HFFc6 (cell line): Measurements from ENCODE around the gene FYB1. TPM values are rescaled to one million over a fixed set of nuclear protein-coding genes. Genes with fewer than 3 reads are reported as not detected.

Experiments
- DNase-seq: peaks from one replicate; pipeline ENCODE4 v3.0.0-alpha.2; 2018
- H3K27ac Mint-ChIP-seq: 2 replicates; pipeline ENCODE4 v1.8.0; 2020; ENCODE audit warnings: mild to moderate bottlenecking, mixed read lengths
- H3K27me3 Mint-ChIP-seq: 2 replicates; pipeline ENCODE4 v1.8.0; 2021; ENCODE audit warnings: mild to moderate bottlenecking, moderate library complexity, mixed read lengths; ENCODE audit not compliant: insufficient read depth
- H3K36me3 Mint-ChIP-seq: 2 replicates; pipeline ENCODE4 v1.8.0; 2021; ENCODE audit warnings: low read depth, mixed read lengths
- H3K4me1 Mint-ChIP-seq: 2 replicates; pipeline ENCODE4 v1.8.0; 2020; ENCODE audit warnings: low read depth, mixed read lengths
- H3K4me3 Mint-ChIP-seq: 2 replicates; pipeline ENCODE4 v1.8.0; 2020; ENCODE audit warnings: mild to moderate bottlenecking, moderate library complexity, mixed read lengths
- H3K9me3 Mint-ChIP-seq: 2 replicates; pipeline ENCODE4 v1.8.0; 2020; ENCODE audit warnings: mild to moderate bottlenecking, mixed read lengths
- CTCF ChIP-seq: fragments of 200-600 bp; sonication (generic); IDR thresholded peaks from 2 replicates; pipeline ENCODE4 v1.5.0; 2021; ENCODE audit warnings: antibody characterized with exemption, mild to moderate bottlenecking
- total RNA-seq, 6 experiments: library from RNA; stranded (reverse); fragmentation: NEBNext Ultra II Directional; extraction: Animal tissue kit (Norgen Biotek cat#: 25700); gene quantifications; 2 replicates in 1 of 6; 3 replicates in 5 of 6; pipeline ENCODE4 v1.2.3, GENCODE V29; 2021

The FYB1 gene
- total RNA-seq, 6 experiments from 2014 or later = 0.32 to 1.7 (median 0.49) TPM

GRCh38 chr5:39137819-39138451 is 81.4 kb downstream of the FYB1 start:
- Mint-ChIP-seq H3K27me3 (no peaks in the 10 kb centered on the region), H3K4me3 (no peak overlapping the region; the same call in 1 of the 2 replicates), H3K27ac (peak overlapping the region; percentile 46), H3K36me3 (peaks cover 5% of the 10 kb centered on the region; the same call in 1 of the 2 replicates), H3K9me3 (no peaks in the 10 kb centered on the region), H3K4me1 (peaks cover 43% of the 10 kb centered on the region)
- peak; percentile 60 for TF ChIP-seq CTCF
- DNase-seq = no peak

GRCh38 chr5:39137391-39137790 is 82.0 kb downstream of the FYB1 start:
- no peaks in the 10 kb centered on the region for H3K9me3 Mint-ChIP-seq
- TF ChIP-seq CTCF = no peak
- peaks cover 43% of the 10 kb centered on the region for H3K4me1 Mint-ChIP-seq
- no peak for DNase-seq
- H3K4me3 Mint-ChIP-seq = no peak overlapping the region
- H3K36me3 Mint-ChIP-seq = peaks cover 5% of the 10 kb centered on the region; the same call in 1 of the 2 replicates
- no peak overlapping the region for H3K27ac Mint-ChIP-seq
- no peaks in the 10 kb centered on the region for H3K27me3 Mint-ChIP-seq

- no peak for DNase-seq
- Mint-ChIP-seq H3K9me3 (no peaks in the 10 kb centered on the region), H3K4me1 (peaks cover 32% of the 10 kb centered on the region), H3K27ac (no peak overlapping the region), H3K36me3 (peaks cover 5% of the 10 kb centered on the region; the same call in 1 of the 2 replicates), H3K4me3 (no peak overlapping the region), H3K27me3 (no peaks in the 10 kb centered on the region)
- TF ChIP-seq CTCF = no peak
Measured at GRCh38 chr5:39132792-39133191, 86.6 kb downstream of the FYB1 start.

- H3K27ac Mint-ChIP-seq = no peak overlapping the region
- no peak for DNase-seq
- no peaks in the 10 kb centered on the region for H3K27me3 Mint-ChIP-seq
- no peak overlapping the region for H3K4me3 Mint-ChIP-seq
- no peaks in the 10 kb centered on the region for H3K9me3 Mint-ChIP-seq
- peaks cover 25% of the 10 kb centered on the region for H3K4me1 Mint-ChIP-seq
- peaks cover 5% of the 10 kb centered on the region; the same call in 1 of the 2 replicates for H3K36me3 Mint-ChIP-seq
- TF ChIP-seq CTCF = no peak
Measured at GRCh38 chr5:39132128-39132447, 87.3 kb downstream of the FYB1 start.

GRCh38 chr5:39131210-39132127 is 87.9 kb downstream of the FYB1 start:
- DNase-seq = no peak
- no peak overlapping the region for H3K4me3 Mint-ChIP-seq
- TF ChIP-seq CTCF = no peak
- H3K27me3 Mint-ChIP-seq = no peaks in the 10 kb centered on the region
- no peak overlapping the region for H3K27ac Mint-ChIP-seq
- H3K36me3 Mint-ChIP-seq = peaks cover 5% of the 10 kb centered on the region; the same call in 1 of the 2 replicates
- H3K9me3 Mint-ChIP-seq = no peaks in the 10 kb centered on the region
- peaks cover 22% of the 10 kb centered on the region for H3K4me1 Mint-ChIP-seq
